GM12878 (cell line): ENCODE data around the gene GRAMD1B. TPM values are rescaled to one million over a fixed set of nuclear protein-coding genes. Genes with fewer than 3 reads are reported as not detected.

ENCODE experiments used
- ATAC-seq: fragments of 200-7000 bp; cut with Tn5 transposase; 3 replicates; pipeline ENCODE4 v1.9.1; 2020; ENCODE audit warnings: mild to moderate bottlenecking, moderate library complexity
- BruUV-seq: library from RNA; stranded (reverse); fragments of 400-500 nt; replicated peaks from 2 replicates; lab custom pipeline; 2021; lab: Mats Ljungman, UMichigan
- CTCF ChIA-PET: fragments of 300-600 bp; sonication (Branson Sonifier 250); formaldehyde crosslinking; extraction: SDS; loops from one replicate; lab custom pipeline; 2021; ENCODE audit warnings: inconsistent platforms; lab: Yijun Ruan, JAX
- POLR2A ChIA-PET: fragments of 350-600 bp; formaldehyde crosslinking; extraction: SDS; loops from one replicate; lab custom pipeline; 2021; ENCODE audit warnings: inconsistent platforms; lab: Charles Lee
- RAD21 ChIA-PET: fragments of 300-600 bp; sonication (Branson Sonifier 250); formaldehyde crosslinking; loops from one replicate; lab custom pipeline; 2023; ENCODE audit warnings: antibody characterized with exemption; ENCODE audit not compliant: unreplicated experiment; lab: Charles Lee
- SMC1A ChIA-PET: fragments of 300-600 bp; sonication (Branson Sonifier 250); formaldehyde crosslinking; loops from one replicate; lab custom pipeline; 2023; ENCODE audit not compliant: unreplicated experiment, uncharacterized antibody; lab: Charles Lee
- DNase-seq: peaks from one replicate; pipeline ENCODE4 v3.0.0-alpha.2; 2011; ENCODE audit warnings: low read depth, low spot score
- FAIRE-seq: peaks from 3 replicates; lab custom pipeline; 2011; peaks lifted over from hg19 to GRCh38; lab: Jason Lieb, UNC
- H2AFZ ChIP-seq: 2 replicates; pipeline ENCODE4 v1.6.0; 2011; ENCODE audit warnings: low read depth, low read length, control low read depth; ENCODE audit not compliant: control insufficient read depth
- H3K27ac ChIP-seq: 2 replicates; pipeline ENCODE4 v1.5.1; 2011; ENCODE audit warnings: control low read depth; ENCODE audit not compliant: control insufficient read depth, insufficient read depth
- H3K27me3 ChIP-seq, 2 experiments: replicated peaks in 1 of 2; 2 replicates each; pipeline versions ENCODE4 v1.6.0 to v1.6.1; 2011; ENCODE audit warnings: low read length in 1 of 2; ENCODE audit not compliant: control insufficient read depth in 2 of 2, insufficient read depth in 2 of 2
- H3K36me3 ChIP-seq, 2 experiments: 2 replicates each; pipeline ENCODE4 v1.5.1; 2011; ENCODE audit warnings: low read length in 1 of 2; ENCODE audit not compliant: control insufficient read depth in 2 of 2, insufficient read depth in 2 of 2
- H3K4me1 ChIP-seq: 2 replicates; pipeline ENCODE4 v1.6.1; 2011; ENCODE audit warnings: mild to moderate bottlenecking, low read length, moderate library complexity, mixed read lengths; ENCODE audit not compliant: control insufficient read depth, insufficient read depth
- H3K4me2 ChIP-seq: 2 replicates; pipeline ENCODE4 v1.6.0; 2011; ENCODE audit warnings: control low read depth; ENCODE audit not compliant: control insufficient read depth, insufficient read depth
- H3K4me3 ChIP-seq: fragments of 200-600 bp; sonication (generic); 2 replicates; pipeline ENCODE4 v1.5.1; 2016
- H3K79me2 ChIP-seq: 2 replicates; pipeline ENCODE4 v1.6.0; 2011; ENCODE audit warnings: low read length; ENCODE audit not compliant: control insufficient read depth, insufficient read depth
- H3K9ac ChIP-seq: 2 replicates; pipeline ENCODE4 v1.8.0; 2011; ENCODE audit warnings: low read length, control low read depth, mixed read lengths; ENCODE audit not compliant: control insufficient read depth, insufficient read depth
- H3K9me3 ChIP-seq: replicated peaks from 3 replicates; pipeline ENCODE4 v1.5.1; 2011; ENCODE audit warnings: mild to moderate bottlenecking, low read length; ENCODE audit not compliant: control insufficient read depth, insufficient read depth
- H4K20me1 ChIP-seq: 2 replicates; pipeline ENCODE4 v1.6.0; 2011; ENCODE audit not compliant: control insufficient read depth, insufficient read depth
- BCLAF1 ChIP-seq: fragments of 450-650 bp; IDR thresholded peaks from 2 replicates; pipeline ENCODE4 v1.6.1; 2017; ENCODE audit warnings: antibody characterized with exemption, mild to moderate bottlenecking, moderate library complexity
- CHD1 ChIP-seq: IDR thresholded peaks from 2 replicates; pipeline ENCODE4 v1.6.1; 2012; ENCODE audit warnings: low read depth, low read length, improper control_type of control experiment
- CREM ChIP-seq: IDR thresholded peaks from 2 replicates; pipeline ENCODE4 v1.6.1; 2014; ENCODE audit warnings: antibody characterized with exemption, low read depth
- DPF2 ChIP-seq: fragments of 450-650 bp; IDR thresholded peaks from 2 replicates; pipeline ENCODE4 v1.6.1; 2017; ENCODE audit warnings: mild to moderate bottlenecking
- GATAD2B ChIP-seq: fragments of 450-650 bp; conservative IDR thresholded peaks from 2 replicates; pipeline ENCODE4 v1.6.1; 2017; ENCODE audit warnings: low read depth, mild to moderate bottlenecking, moderate library complexity
- PAX8 ChIP-seq: fragments of 450-650 bp; IDR thresholded peaks from 2 replicates; pipeline ENCODE4 v1.6.1; 2017; ENCODE audit warnings: mild to moderate bottlenecking, moderate library complexity
- RAD21 ChIP-seq: IDR thresholded peaks from 2 replicates; pipeline ENCODE4 v1.6.1; 2011; ENCODE audit warnings: mild to moderate bottlenecking, low read depth, low read length, moderate library complexity; ENCODE audit not compliant: insufficient read depth
- RELA ChIP-seq: fragments of 450-650 bp; IDR thresholded peaks from 2 replicates; pipeline ENCODE4 v1.8.0; 2014; ENCODE audit warnings: borderline replicate concordance; ENCODE audit not compliant: partially characterized antibody
- RFX5 ChIP-seq: IDR thresholded peaks from 2 replicates; pipeline ENCODE4 v1.6.1; 2011; ENCODE audit warnings: low read depth, low read length, improper control_type of control experiment
- SMARCA5 ChIP-seq: fragments of 450-650 bp; IDR thresholded peaks from 2 replicates; pipeline ENCODE4 v1.6.1; 2017; ENCODE audit warnings: mild to moderate bottlenecking
- STAT3 ChIP-seq: IDR thresholded peaks from 2 replicates; pipeline ENCODE4 v1.6.1; 2011; ENCODE audit warnings: low read depth, low read length, improper control_type of control experiment
- WGBS: methylation state at CpG from one replicate; pipeline ENCODE4 v1.1.6; 2016; ENCODE audit warnings: low lambda C conversion rate; ENCODE audit not compliant: insufficient replicate concordance, insufficient coverage; ENCODE audit errors: missing lambda C conversion rate; 5-methylcytosine and 5-hydroxymethylcytosine counted together
- in situ Hi-C: fragments of 300-500 bp; cut with MboI; formaldehyde crosslinking; loops from 9 replicates; pipeline ENCODE4 v1.14.3; 2018; ENCODE audit warnings: mixed read lengths
- intact Hi-C: fragments of 100-400 bp; cut with micrococcal nuclease; formaldehyde crosslinking; loops from one replicate; pipeline ENCODE4 v1.14.2; 2022; ENCODE audit not compliant: unreplicated experiment
- polyA plus RNA-seq, 11 experiments: library from polyadenylated mRNA; depleted of rRNA in 4 of 11; unstranded in 6 of 11; stranded (reverse) in 5 of 11; fragments of >200 nt; fragmentation: Nextera tagmentation in 4 of 11; fragmentation: Illumina TruSeq in 1 of 11; extraction: Ambion mirVana in 4 of 11; extraction: Trizol in 1 of 11; gene quantifications; 1 replicate in 1 of 11; 2 replicates in 10 of 11; pipeline versions ENCODE4 v1.2.1 to v1.2.3, GENCODE V29; 2011 to 2016; ENCODE audit warnings: inconsistent platforms in 2 of 11, missing spikeins in 2 of 11, low read depth in 1 of 11
- total RNA-seq, 4 experiments: library from RNA; depleted of rRNA in 3 of 4; stranded (reverse); fragments of >200 nt in 3 of 4; fragmentation: Illumina TruSeq in 1 of 4; extraction: Trizol in 1 of 4; gene quantifications; 2 replicates each; pipeline versions ENCODE4 v1.2.1 to v1.2.3, GENCODE V29; 2013 to 2021
- TF ChIP-seq, protein P1 (sequence below): fragments of 450-650 bp; IDR thresholded peaks from 2 replicates; pipeline ENCODE4 v1.6.1; 2017; ENCODE audit warnings: low read depth, mild to moderate bottlenecking, moderate library complexity

GRAMD1B gene
- total and polyA plus RNA-seq, 10 of the 15 experiments (the other 5 are each of a cell fraction or from before 2014, with no cell fraction given): 1.9 to 49.1 (median 26.9) TPM

GRCh38 chr11:123601743-123602142 is 171.7 kb downstream of the GRAMD1B start:
- in situ Hi-C loops (no loop called here), intact Hi-C loops (no loop called here)
- H3K79me2 ChIP-seq: no peaks in the 10 kb centered on the region
- DNase-seq (no peak), ATAC-seq (no peak), FAIRE-seq (no peak)
- no peak for TF ChIP-seq RELA
- TF ChIP-seq RAD21: no peak
- TF ChIP-seq CHD1: no peak
- no peak for TF ChIP-seq GATAD2B
- no peak for TF ChIP-seq SMARCA5
- SMC1A ChIA-PET: no interaction called here
- BruUV-seq: no TSS peak
- H4K20me1 ChIP-seq: no peaks in the 10 kb centered on the region
- H3K27me3 ChIP-seq: no peaks in the 10 kb centered on the region
- no peak overlapping the region for H3K4me3 ChIP-seq
- 27% methylated on average over 4 of the region's 4 CpGs for WGBS
- no peak overlapping the region for H3K27ac ChIP-seq
- no peak overlapping the region for H3K9ac ChIP-seq
- CTCF ChIA-PET: interaction anchor here (0.6 kb wide), 1 partner anchor 680 kb away, joined by 3 read pairs; no protein-coding TSS in a partner anchor
- peaks cover 0 to 8% of the 10 kb centered on the region in 2 experiments; a peak in 3 of 4 replicates for H3K36me3 ChIP-seq
- H2AFZ ChIP-seq: no peak overlapping the region
- H3K4me1 ChIP-seq: no peaks in the 10 kb centered on the region
- RAD21 ChIA-PET: interaction anchor here (1.1 kb wide), 1 partner anchor 193 kb away, joined by 3 read pairs; no protein-coding TSS in a partner anchor
- H3K4me2 ChIP-seq: no peak overlapping the region
- H3K9me3 ChIP-seq: no peaks in the 10 kb centered on the region
- POLR2A ChIA-PET: no interaction called here

GRCh38 chr11:123603666-123604065 is 173.6 kb downstream of the GRAMD1B start:
- Histone ChIP-seq H3K4me1 (no peaks in the 10 kb centered on the region), H4K20me1 (no peaks in the 10 kb centered on the region), H3K9ac (no peak overlapping the region), H3K79me2 (no peaks in the 10 kb centered on the region), H3K36me3 (peaks cover 0 to 11% of the 10 kb centered on the region in 2 experiments; a peak in 3 of 4 replicates), H2AFZ (no peak overlapping the region), H3K9me3 (no peaks in the 10 kb centered on the region), H3K4me2 (no peak overlapping the region), H3K4me3 (no peak overlapping the region), H3K27me3 (no peaks in the 10 kb centered on the region), H3K27ac (no peak overlapping the region)
- CTCF ChIA-PET: interaction anchor here (1.0 kb wide), 1 partner anchor 24 kb away, joined by 3 read pairs; no protein-coding TSS in a partner anchor
- intact Hi-C loops: no loop called here
- DNase-seq: no peak
- RAD21 ChIA-PET: no interaction called here
- TF ChIP-seq CREM (no peak), PAX8 (no peak), STAT3 (no peak), BCLAF1 (no peak), DPF2 (no peak), RFX5 (no peak)
- TF ChIP-seq, protein P1, sequence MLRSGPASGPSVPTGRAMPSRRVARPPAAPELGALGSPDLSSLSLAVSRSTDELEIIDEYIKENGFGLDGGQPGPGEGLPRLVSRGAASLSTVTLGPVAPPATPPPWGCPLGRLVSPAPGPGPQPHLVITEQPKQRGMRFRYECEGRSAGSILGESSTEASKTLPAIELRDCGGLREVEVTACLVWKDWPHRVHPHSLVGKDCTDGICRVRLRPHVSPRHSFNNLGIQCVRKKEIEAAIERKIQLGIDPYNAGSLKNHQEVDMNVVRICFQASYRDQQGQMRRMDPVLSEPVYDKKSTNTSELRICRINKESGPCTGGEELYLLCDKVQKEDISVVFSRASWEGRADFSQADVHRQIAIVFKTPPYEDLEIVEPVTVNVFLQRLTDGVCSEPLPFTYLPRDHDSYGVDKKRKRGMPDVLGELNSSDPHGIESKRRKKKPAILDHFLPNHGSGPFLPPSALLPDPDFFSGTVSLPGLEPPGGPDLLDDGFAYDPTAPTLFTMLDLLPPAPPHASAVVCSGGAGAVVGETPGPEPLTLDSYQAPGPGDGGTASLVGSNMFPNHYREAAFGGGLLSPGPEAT: no peak
- no peak for FAIRE-seq
- no peak for ATAC-seq
- POLR2A ChIA-PET: no interaction called here
- 13% methylated on average over 4 of the region's 4 CpGs for WGBS
- BruUV-seq: no TSS peak
- SMC1A ChIA-PET: no interaction called here
- in situ Hi-C loops: no loop called here
